ENCODE results near the gene CHRNE.
"Not testable (repeated sequence)": the region's sequence is repeated elsewhere in the genome, so short reads cannot be mapped to it uniquely, and the experiment has no call there.

DNA sequence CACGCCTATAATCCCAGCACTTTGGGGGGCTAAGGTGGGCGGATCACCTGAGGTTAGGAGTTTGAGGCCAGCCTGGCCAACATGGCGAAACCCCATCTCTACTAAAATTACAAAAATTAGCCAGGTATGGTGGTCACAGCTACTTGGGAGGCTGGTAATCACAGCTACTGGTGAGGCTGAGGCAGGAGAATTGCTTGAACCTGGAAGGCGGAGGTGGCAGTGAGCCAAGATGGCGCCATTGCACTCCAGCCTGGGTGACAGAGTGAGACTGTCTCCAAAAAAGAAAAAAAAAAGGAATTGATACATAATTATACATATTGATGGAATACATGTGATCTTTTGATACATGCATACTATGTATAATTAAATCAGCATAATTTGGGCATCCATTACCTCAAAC, 35.4 kb downstream of the CHRNE start:
- TF ChIP-seq, protein P1, sequence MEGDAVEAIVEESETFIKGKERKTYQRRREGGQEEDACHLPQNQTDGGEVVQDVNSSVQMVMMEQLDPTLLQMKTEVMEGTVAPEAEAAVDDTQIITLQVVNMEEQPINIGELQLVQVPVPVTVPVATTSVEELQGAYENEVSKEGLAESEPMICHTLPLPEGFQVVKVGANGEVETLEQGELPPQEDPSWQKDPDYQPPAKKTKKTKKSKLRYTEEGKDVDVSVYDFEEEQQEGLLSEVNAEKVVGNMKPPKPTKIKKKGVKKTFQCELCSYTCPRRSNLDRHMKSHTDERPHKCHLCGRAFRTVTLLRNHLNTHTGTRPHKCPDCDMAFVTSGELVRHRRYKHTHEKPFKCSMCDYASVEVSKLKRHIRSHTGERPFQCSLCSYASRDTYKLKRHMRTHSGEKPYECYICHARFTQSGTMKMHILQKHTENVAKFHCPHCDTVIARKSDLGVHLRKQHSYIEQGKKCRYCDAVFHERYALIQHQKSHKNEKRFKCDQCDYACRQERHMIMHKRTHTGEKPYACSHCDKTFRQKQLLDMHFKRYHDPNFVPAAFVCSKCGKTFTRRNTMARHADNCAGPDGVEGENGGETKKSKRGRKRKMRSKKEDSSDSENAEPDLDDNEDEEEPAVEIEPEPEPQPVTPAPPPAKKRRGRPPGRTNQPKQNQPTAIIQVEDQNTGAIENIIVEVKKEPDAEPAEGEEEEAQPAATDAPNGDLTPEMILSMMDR (IDR thresholded peaks at IDR 0.05): not testable (repeated sequence)
- TF ChIP-seq POLR2AphosphoS5 (IDR thresholded peaks at IDR 0.05; ENCODE audit: insufficient read depth in 1 of 2, low read depth in 1 of 2); POLR2A (IDR thresholded peaks at IDR 0.05): not testable (repeated sequence)
